H1 (cell line): ENCODE measurements around the gene PDE4D.

ENCODE experiments used
- CHD2 ChIP-seq: IDR thresholded peaks from 2 replicates; pipeline ENCODE4 v1.6.1; 2012; ENCODE audit warnings: low read length, improper control_type of control experiment
- EZH2 ChIP-seq: fragments of 200-600 bp; sonication (generic); IDR thresholded peaks from 2 replicates; pipeline ENCODE4 v1.7.1; 2012; ENCODE audit warnings: low read depth, mild to moderate bottlenecking, moderate library complexity, low read length, inconsistent platforms; ENCODE audit not compliant: severe bottlenecking
- JUND ChIP-seq: IDR thresholded peaks from 2 replicates; pipeline ENCODE4 v1.6.1; 2011; ENCODE audit warnings: mild to moderate bottlenecking, improper control_type of control experiment, low read length
- TF ChIP-seq, protein P1 (sequence below), 3 experiments: IDR thresholded peaks; 1 replicate in 2 of 3; 2 replicates in 1 of 3; pipeline versions ENCODE4 v1.5.1 to v1.6.1; 2011; ENCODE audit warnings: low read length in 3 of 3, mild to moderate bottlenecking in 3 of 3, inconsistent platforms in 2 of 3, low read depth in 1 of 3, moderate library complexity in 1 of 3; ENCODE audit not compliant: insufficient read depth in 1 of 3; ENCODE audit errors: control extremely low read depth in 1 of 3

DNA sequence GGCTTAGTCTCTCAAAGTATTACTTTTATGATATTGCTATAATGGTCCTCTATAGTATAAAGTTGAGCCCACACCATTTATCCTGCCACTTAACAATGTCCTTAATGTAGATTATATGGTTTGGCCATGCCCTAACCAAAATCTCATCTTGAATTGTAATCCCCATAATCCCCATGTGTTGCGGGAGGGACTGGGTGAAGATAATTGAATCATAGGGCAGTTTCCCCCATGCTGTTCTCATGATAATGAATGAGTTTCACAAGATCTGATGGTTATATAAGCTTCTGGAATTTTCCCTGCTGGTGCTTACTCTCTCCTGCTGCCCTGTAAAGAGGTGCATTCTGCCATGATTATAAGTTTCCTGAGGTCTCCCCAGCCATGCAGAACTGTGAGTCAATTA is 811.8 kb downstream of the PDE4D start:
- TF ChIP-seq, protein P1, sequence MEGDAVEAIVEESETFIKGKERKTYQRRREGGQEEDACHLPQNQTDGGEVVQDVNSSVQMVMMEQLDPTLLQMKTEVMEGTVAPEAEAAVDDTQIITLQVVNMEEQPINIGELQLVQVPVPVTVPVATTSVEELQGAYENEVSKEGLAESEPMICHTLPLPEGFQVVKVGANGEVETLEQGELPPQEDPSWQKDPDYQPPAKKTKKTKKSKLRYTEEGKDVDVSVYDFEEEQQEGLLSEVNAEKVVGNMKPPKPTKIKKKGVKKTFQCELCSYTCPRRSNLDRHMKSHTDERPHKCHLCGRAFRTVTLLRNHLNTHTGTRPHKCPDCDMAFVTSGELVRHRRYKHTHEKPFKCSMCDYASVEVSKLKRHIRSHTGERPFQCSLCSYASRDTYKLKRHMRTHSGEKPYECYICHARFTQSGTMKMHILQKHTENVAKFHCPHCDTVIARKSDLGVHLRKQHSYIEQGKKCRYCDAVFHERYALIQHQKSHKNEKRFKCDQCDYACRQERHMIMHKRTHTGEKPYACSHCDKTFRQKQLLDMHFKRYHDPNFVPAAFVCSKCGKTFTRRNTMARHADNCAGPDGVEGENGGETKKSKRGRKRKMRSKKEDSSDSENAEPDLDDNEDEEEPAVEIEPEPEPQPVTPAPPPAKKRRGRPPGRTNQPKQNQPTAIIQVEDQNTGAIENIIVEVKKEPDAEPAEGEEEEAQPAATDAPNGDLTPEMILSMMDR (IDR thresholded peaks at IDR 0.05; ENCODE audit: control extremely low read depth in 1 of 3, insufficient read depth in 1 of 3, low read depth in 1 of 3, low read length in 3 of 3) = no peak
- TF ChIP-seq JUND (no peak), CHD2 (no peak), EZH2 (no peak)
